NCI-H2107 treated with DMSO at 0.1 percent for 48 hours (cell line): ENCODE measurements around the gene GREM2.

Source experiments
- DNase-seq: peaks from one replicate; lab custom pipeline; 2025; ENCODE audit not compliant: unreplicated experiment; lab: John Stamatoyannopoulos, UW

The GREM2 gene

GRCh38 chr1:240611619-240612480, at the start of gene GREM2:
GREM2 (minus strand) TSS chr1:240612155; CDS start chr1:240493475, 118,680 bp downstream.
- peak; percentile 82 for DNase-seq

- DNase-seq: no peak
Observed at GRCh38 chr1:240658312-240658960, 46.5 kb upstream of the GREM2 start.

GRCh38 chr1:240656531-240656930, 44.6 kb upstream of the GREM2 start:
- DNase-seq: no peak

GRCh38 chr1:240652961-240653409, 41.0 kb upstream of the GREM2 start:
- peak; percentile 30 for DNase-seq

- DNase-seq: peak; percentile 4
Observed at GRCh38 chr1:240652549-240652948, 40.6 kb upstream of the GREM2 start.

- DNase-seq: no peak
Observed at GRCh38 chr1:240650877-240651276, 38.9 kb upstream of the GREM2 start.

- no peak for DNase-seq
Observed at GRCh38 chr1:240649733-240650721, 38.1 kb upstream of the GREM2 start.

GRCh38 chr1:240646571-240647240, 34.8 kb upstream of the GREM2 start:
- DNase-seq: no peak

GRCh38 chr1:240644732-240645131, 32.8 kb upstream of the GREM2 start:
- DNase-seq: no peak

GRCh38 chr1:240635466-240636256, 23.7 kb upstream of the GREM2 start:
- no peak for DNase-seq

GRCh38 chr1:240630409-240630808, 18.5 kb upstream of the GREM2 start:
- DNase-seq: no peak

- no peak for DNase-seq
Observed at GRCh38 chr1:240621249-240621648, 9.3 kb upstream of the GREM2 start.

GRCh38 chr1:240619906-240620621, 8.1 kb upstream of the GREM2 start:
- DNase-seq: no peak

GRCh38 chr1:240619357-240619756, 7.4 kb upstream of the GREM2 start:
- no peak for DNase-seq

GRCh38 chr1:240618946-240619345, 7.0 kb upstream of the GREM2 start:
- DNase-seq: no peak

- no peak for DNase-seq
Observed at GRCh38 chr1:240616018-240616417, 4.1 kb upstream of the GREM2 start.

- no peak for DNase-seq
Observed at GRCh38 chr1:240613356-240614142, 1.6 kb upstream of the GREM2 start.

- no peak for DNase-seq
Observed at GRCh38 chr1:240612811-240613210, 856 bp upstream of the GREM2 start.
